ENCODE results near the gene CDH20. TPM values are rescaled to one million over a fixed set of nuclear protein-coding genes. Genes with fewer than 3 reads are reported as not detected.

CDH20 gene
- total and polyA plus RNA-seq, 2 of the 4 experiments (the other 2 are of a cell fraction): not detected

- Histone ChIP-seq H2BK15ac (ENCODE audit: low read depth, low read length) (no peak overlapping the region), H3K56ac (ENCODE audit: extremely low read depth, insufficient read depth, low read length) (no peak overlapping the region), H2BK20ac (ENCODE audit: low read depth, low read length) (no peak overlapping the region), H2BK120ac (ENCODE audit: low read depth, low read length) (no peak overlapping the region), H3K9me1 (ENCODE audit: insufficient read depth, low read length) (no peaks in the 10 kb centered on the region), H3K14ac (replicated peaks; ENCODE audit: low read depth, low read length) (no peak overlapping the region), H3K9me3 (ENCODE audit: control insufficient read depth, insufficient read depth, low read length) (no peaks in the 10 kb centered on the region), H3K4me2 (ENCODE audit: low read depth, low read length) (no peak overlapping the region), H2AFZ (replicated peaks; ENCODE audit: low read length, poor library complexity) (no peak overlapping the region), H2AK5ac (ENCODE audit: low read depth, low read length) (no peak overlapping the region), H2AK9ac (replicated peaks; ENCODE audit: low read depth, low read length, poor library complexity) (no peak overlapping the region), H3K27me3 (ENCODE audit: control insufficient read depth, insufficient read depth, low read length) (no peaks in the 10 kb centered on the region), H3K4me1 (ENCODE audit: control insufficient read depth, insufficient read depth, low read length) (no peaks in the 10 kb centered on the region), H3K36me3 (ENCODE audit: control insufficient read depth, insufficient read depth, low read length) (no peaks in the 10 kb centered on the region), H3K27ac (ENCODE audit: insufficient read depth, low read length) (no peak overlapping the region), H3K79me1 (ENCODE audit: low read depth in 1 of 2, low read length in 2 of 2) (no peaks in the 10 kb centered on the region), H3K4me3 (ENCODE audit: insufficient read depth, low read depth, low read length) (no peak overlapping the region), H4K8ac (ENCODE audit: low read depth in 2 of 2, low read length in 2 of 2) (no peak overlapping the region), H3K4ac (ENCODE audit: low read depth, low read length) (no peak overlapping the region), H3K18ac (ENCODE audit: low read depth, low read length) (no peak overlapping the region), H4K5ac (ENCODE audit: low read depth, low read length) (no peak overlapping the region), H3K23ac (ENCODE audit: low read depth, low read length) (no peak overlapping the region), H2BK5ac (ENCODE audit: low read depth, low read length, poor library complexity, severe bottlenecking) (no peak overlapping the region), H4K91ac (ENCODE audit: insufficient read depth, low read depth, low read length) (no peak overlapping the region), H3K9ac (ENCODE audit: low read depth, low read length) (no peak overlapping the region), H4K20me1 (ENCODE audit: insufficient read depth, low read length) (no peaks in the 10 kb centered on the region)
- ATAC-seq (ENCODE audit: low read depth) (no peak), DNase-seq (no peak)
- in situ Hi-C loops (cut with MboI; ENCODE audit: low sequenced_read_pairs) (no loop called here), intact Hi-C loops (cut with micrococcal nuclease) (no loop called here), dilution Hi-C loops (cut with HindIII; ENCODE audit: low sequenced_read_pairs, unreplicated experiment) (no loop called here)
- BruUV-seq (replicated peaks): no TSS peak
- TF ChIP-seq MAZ (IDR thresholded peaks at IDR 0.05; ENCODE audit: borderline replicate concordance, low read depth, low read length): no peak
- TF ChIP-seq MAFK (IDR thresholded peaks at IDR 0.05; ENCODE audit: low read depth, low read length): no peak
- TF ChIP-seq BHLHE40 (IDR thresholded peaks at IDR 0.05; ENCODE audit: low read depth, low read length): no peak
- TF ChIP-seq RCOR1 (IDR thresholded peaks at IDR 0.05; ENCODE audit: insufficient replicate concordance, low read length): no peak
- no peak for TF ChIP-seq CEBPB (IDR thresholded peaks at IDR 0.05; ENCODE audit: low read depth, low read length)
- TF ChIP-seq ELK1 (IDR thresholded peaks at IDR 0.05; ENCODE audit: borderline replicate concordance, low read depth, low read length): no peak
- ChIA-PET POLR2A (ENCODE audit: unreplicated experiment) (no interaction called here), CTCF (no interaction called here)
- no CpG with 5 or more reads among the region's 2 CpGs for WGBS, 2 experiments (ENCODE audit: extremely low coverage in 2 of 2, insufficient read length in 1 of 2)
Measured at GRCh38 chr18:61371111-61371510, 37.9 kb downstream of the CDH20 start.
